Fibroblast of gingiva (primary cell): ENCODE data around the gene TSR3.

Experiments used
- DNase-seq: peaks from one replicate; pipeline ENCODE4 v3.0.0-alpha.2; 2011; ENCODE audit warnings: low read depth

TSR3 gene

DNA sequence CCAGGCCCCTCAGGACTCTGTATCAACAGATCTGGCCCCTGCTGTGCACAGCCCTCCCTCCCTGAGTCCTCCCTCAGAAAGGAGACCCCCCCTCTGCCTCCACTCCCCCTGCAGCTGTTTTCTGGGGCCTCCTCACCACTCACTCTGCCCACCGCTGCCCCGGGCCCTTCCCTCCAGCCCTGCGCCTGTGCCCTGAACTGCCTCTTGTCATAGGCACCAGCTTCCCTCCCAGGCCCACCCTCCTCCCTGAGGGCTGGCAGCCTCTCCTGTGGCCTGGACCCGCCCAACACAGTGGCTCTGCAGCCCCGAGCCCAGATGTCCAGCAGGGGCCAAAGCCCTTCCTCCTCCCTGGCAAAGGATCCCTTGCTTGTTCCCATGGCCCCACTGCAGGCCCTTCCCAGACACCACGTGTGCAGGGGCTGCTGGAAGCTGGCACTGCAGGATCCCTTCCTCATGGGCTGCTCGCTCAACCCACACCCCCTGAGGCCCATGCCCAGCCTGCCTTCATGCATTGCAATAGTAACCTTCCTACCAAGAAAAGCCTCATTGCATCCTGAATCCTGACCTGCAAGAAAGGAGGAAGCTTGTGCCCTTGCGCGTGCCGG, 25.8 kb upstream of the TSR3 start:
- no peak for DNase-seq

DNA sequence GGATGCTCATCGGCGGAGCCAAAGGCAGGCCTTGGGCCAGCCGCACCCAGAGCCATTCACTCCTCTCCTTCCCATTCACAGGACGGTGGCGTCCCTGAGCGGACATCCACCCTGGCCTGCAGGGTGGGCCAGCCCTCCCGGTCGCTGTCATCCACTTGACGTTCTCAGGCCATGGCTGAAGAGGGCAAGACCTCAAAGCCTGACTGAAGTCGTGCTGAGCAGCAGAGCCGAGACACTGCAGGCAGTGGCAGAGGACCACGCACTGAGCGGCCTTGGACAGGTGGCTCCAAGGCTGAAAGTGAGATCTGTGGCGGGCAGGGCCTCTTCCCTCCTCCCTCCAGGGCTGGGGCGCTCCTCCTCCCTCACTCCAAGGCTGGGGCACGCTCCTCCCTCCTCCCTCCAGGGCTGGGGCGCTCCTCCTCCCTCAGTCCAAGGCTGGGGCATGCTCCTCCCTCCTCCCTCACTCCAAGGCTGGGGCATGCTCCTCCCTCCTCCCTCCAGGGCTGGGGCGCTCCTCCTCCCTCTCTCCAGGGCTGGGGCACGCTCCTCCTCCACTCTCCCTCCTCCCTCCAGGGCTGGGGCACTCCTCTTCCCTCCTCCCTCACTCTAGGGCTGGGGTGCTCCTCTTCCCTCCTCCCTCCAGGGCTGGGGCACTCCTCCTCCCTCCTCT, 24.2 kb upstream of the TSR3 start:
- no peak for DNase-seq

DNA sequence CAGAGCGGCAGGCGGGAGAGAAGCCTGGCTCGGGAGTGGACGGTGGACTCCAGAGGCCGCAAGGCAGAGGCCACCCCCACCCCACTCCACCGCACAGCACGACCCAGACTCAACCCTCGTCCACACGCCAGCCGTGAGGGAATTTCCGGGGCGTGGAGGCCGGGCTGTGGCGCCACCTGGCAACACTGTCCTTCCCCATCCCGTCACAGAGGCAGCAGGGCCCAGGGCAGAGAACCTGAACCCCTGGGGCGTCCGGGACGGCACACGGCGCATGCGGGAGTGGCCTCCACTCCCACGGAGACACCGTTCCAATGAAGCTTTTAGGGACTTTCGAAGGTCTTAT, 23.6 kb upstream of the TSR3 start:
- no peak for DNase-seq

DNA sequence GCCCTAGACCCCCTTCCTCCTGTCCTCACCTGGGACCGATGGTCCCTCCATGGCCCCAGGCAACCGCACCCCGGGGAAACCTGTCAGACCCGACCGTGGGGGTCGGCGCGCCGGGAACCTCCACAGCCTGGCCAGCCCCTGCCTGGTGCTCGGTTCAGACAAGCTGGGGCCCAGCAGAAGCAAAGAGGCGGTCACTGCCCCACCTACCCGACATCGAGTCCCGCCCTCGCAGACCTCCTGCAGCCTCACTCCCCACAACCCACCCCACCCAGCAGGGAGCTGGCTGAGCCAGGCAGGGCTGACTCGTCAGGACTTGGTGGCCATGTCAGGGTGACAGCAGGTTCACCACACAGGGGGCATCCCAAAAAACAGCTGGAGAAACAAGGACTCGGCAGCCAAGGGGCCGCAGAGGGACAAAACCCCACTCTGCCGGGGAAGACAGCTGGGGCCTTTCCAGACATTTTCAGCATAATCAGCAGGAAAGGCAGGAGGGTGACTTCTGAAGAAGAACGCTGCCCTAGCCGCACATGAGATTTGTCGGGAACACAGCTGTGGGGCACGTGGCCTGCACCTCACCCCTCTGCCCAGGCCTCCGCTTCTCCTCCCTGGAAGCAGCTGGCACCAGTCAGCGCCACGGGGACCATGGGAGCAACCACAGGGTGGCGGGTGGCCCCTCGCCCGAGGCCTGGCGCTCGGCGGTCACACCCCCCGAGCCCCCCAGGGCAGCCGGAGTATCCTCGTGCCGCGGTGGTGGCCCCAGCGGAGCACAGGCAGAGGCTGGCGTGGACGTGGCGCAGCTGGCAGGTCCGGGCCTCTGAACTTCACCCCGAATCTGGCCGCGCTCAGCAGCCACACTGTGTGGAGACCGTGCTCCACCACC, 23.0 kb upstream of the TSR3 start:
- DNase-seq: no peak

DNA sequence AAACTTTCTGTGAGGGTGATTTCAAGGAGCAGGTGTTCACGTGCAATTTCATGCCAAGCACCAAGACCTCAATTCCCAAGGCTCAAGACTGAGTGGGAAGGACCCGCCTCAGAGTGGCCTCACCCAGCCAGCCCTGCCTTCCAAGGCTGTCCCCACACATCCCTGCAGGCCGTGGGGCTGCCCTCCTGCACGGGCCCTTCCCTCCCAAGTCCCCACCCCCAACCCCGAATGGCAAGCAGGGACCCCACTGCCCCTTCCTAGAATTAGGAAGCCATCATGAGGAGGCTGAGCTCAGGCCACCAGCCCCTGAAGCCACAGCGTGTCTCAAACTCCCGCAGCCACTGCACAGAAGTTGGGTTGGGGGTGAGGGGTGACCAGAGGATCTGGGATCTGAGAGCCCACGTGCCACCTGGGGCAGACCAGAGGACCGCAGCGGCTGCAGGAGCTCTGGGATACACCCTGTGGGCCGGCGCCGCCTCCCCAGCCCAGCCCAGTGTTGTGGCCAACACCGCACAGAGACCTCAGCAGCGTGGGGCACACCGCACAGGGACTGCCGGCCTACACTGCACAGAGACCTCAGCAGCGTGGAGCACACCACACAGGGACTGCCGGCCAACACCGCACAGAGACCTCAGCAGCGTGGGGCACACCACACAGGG, 20.7 kb upstream of the TSR3 start:
- DNase-seq: no peak

DNA sequence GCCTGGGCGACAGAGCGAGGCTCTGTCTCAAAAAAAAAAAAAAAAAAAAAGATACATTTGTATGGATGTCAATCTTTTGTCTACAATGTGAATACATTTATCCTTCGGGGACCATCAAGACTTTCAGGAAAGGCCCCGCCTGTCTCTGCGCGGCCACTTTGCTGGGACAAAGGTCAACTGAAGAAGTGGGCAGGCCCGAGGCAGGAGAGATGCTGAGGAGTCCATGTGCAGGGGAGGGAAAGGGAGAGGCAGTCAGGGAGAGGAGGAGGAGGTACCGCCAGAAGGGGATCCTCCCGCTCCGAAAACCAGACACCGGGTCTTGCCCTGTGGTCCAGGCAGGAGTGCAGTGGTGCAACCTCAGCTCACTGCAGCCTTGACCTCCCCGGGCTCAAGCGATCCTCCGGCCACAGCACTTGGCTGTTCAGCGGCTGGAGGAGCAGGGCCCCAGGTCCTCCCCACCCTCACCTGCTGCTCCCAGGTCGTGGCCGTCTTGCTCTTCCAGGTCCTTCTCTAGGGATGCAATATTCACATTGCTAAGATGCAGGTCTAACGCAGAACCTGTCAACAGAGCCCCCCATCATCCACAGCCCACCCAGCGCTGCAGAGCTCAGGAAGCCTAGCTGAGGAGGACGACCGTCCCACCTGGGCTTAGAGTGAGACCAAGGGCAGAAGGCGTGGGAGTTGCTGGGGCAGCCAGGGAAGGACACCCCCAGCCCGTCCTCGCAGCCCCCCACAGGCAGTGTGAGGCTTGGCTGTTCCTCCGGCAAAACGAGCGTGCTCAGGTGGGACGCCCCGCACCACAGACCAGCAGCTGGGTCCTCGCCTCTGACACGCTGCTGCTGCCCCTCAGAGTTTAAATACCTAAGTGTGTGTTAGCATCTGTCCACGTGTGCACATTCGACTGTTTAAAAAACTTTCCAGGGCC, 19.6 kb upstream of the TSR3 start:
- no peak for DNase-seq

DNA sequence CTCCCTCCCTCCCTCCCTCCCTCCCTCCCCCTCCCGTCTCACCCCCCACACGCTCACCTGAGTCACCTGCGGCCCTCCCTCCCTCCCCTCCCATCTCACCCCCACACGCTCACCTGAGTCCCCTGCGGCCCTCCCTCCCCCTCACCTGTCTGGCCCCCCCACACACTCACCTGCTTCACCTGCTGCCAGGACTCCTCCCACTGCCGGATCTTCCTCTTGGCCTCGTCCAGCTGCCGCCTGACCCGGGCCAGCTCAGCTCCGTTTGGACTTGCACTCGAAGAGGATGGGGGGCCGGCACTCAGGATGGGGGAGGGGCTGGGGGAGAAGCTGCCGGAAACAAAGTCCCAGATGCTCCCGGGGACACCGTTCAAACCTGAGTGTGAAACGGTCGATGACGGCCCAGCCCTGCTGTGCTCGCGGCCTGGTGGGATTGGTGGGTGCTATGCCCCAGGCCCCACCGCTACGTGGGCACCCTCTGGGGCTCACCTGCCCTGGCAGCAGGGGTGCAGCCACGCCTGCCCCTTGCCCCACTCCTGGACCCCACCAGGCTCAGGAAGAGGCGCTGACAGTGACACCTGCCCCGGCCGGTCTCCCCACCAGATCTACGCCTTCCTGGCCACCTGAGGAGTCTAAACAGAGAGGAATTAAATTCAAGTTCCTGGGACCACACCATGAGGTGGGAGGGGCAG, 16.0 kb upstream of the TSR3 start:
- no peak for DNase-seq

DNA sequence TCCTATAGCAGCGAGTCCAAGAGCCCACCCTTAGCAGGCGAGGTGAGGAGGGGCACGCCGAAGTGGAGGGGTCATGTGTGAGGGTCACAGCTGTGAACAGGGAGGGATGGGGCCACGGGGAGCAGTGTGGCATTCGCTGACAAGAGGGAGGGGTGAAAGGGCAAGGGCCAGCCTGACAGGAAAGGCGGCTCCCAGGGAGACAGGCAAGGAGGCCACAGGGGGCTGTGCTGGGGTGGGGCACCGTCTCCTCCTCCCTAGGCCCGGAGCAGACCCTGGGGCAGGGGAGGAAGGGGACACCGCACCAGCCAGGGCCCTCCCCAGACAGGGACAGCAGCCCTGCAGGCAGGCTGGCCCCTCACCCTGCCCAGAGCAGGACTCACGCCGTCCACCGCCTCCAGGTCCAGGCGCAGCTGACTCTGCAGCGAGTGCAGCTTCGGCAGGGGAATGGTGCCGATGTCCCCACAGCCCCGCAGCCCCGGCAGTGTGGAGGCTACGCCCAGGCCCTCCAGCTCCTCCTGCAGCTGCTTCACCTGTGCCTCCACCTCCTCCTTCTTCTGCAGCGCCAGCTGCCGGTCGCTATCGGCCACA, 15.1 kb upstream of the TSR3 start:
- no peak for DNase-seq

DNA sequence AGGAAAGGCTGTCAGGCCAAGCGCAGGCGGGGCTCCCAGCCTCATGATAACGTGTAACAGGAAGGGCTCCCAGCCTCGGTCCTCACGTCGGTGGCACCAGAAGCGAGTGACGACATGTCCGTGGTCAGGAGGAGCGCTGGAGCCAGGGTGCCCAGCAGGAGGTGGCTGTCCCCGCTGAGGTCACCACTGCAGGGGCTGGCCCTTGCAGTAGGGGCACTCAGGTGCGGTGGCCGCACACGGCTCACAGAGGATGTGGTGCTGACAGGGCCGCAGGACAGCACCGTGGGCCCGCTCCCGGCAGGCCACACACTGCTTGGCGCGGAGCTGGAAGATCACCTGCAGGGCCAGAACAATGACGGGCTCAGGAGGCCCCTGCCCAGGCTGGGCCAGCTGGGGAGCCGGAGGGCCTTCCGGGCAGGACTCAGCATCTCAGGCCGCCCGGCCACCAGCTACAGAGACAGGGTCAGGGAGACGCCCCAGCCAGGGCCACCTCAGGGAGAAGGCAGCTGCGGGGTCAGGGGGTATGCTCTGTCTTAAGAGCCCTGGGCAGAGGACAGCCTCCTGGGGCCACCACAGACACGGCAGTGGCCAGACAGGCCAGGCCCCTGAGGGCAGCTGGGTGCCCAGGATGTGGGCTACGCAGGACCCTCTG, 14.5 kb upstream of the TSR3 start:
- no peak for DNase-seq

DNA sequence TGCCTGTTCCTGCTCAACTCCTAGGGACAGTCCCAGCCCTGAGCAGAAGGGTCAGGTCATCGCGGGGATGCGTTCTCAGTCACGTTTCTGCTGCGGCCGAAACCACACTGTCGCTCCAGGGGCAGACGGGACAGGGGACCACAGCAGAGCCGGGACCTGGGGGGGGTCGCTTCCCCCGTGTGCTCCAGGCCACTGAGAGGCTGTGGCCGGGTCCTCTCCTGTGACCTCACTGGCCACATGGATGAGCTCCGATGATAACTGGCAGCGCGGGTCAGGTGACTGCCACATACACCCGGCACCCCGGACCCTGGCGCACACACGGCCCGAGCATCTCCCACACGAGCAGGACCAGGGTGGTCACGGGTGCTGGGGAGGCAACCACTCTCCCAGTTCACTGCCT, 12.8 kb upstream of the TSR3 start:
- no peak for DNase-seq

DNA sequence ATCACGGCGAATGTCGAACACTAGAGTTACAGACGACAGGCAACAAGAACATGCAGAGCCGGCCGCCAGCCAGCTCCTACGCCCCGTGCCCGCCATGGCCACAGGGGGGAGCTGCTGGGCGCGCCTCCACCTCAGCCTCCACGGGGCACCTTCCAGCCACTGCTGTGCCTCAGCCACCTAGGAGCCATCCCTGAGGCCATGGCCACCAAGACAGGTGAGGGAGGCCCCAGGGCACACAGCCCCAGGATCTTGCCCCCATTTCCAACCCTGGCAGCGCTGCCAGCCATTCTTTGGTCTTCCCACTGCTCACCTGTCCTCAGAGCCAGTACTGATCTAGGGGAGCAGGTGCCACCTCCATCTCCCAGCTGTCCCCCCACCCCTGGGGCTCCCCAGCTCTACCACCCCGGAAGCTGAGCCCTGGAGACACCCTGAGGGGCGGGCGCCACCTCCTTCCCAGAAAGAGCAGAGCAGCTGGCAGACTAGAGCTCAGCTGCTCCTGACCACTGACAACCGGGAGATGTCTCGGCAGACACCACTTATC, 11.9 kb upstream of the TSR3 start:
- peak; percentile 27 for DNase-seq

DNA sequence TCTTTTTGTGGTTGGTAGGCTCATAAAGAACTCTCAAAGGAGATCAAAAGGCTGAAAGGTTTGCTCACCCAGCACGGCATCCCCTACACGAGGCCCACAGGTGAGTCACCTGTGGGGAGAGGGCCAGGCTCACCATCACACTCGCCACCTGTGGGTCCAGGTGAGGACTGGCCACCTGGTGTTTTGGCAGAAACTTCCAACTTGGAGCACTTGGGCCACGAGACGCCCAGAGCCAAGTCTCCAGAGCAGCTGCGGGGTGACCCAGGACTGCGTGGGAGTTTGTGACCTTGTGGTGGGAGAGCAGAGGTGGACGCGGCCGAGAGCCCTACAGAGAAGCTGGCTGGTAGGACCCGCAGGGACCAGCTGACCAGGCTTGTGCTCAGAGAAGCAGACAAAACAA, 11.1 kb upstream of the TSR3 start:
- DNase-seq: no peak

DNA sequence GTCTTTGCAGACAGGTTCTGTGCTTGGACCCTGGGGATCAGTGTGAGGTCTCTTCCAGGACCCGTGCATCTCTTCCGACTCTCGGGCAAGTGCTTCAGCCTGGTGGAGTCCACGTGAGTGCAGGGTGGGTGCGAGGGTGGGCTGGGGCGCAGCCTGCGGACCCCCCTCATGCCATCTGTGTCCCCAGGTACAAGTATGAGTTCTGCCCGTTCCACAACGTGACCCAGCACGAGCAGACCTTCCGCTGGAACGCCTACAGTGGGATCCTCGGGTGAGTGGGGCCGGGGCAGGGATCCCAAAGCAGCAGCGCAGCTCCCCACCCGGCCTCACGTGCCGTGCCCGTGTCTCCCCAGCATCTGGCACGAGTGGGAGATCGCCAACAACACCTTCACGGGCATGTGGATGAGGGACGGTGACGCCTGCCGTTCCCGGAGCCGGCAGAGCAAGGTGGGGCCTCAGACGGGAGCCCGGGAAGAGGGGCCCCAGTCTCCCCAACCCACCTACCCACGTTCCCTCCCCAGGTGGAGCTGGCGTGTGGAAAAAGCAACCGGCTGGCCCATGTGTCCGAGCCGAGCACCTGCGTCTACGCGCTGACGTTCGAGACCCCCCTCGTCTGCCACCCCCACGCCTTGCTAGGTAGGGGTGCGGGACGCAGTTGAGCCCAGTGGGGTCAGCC, 10.1 kb upstream of the TSR3 start:
- no peak for DNase-seq

DNA sequence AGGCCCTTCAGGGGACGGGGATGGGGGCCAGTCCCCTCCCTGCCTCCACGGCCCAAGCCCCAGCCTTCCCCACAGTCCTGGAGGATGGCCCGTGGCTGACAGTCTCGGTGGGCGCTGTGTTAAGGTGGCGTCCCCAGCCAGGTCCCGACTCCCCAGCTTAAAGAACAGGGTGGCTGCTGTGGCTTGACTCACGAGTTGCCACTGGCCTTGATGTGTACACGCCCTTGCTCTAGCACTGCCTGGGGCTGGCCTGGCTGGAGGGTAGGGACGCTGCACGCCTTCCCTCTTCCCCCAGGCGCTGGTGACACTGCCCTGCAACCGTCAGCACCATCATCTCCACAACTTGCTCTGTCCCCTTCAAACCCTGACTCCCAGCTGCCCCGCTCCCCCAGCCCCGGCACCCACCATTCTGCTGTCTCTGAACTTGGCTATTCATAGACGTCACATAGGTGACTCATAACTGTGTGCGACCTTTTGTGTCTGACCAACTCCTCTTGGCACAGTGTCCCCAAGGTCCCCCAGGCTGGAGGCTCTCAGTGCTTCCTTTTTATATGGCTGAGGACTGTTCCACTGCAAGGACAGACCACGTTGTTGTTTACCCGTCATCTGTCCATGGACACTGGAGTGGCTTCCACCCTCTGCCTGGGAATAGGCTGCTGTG, 6.4 kb upstream of the TSR3 start:
- no peak for DNase-seq

DNA sequence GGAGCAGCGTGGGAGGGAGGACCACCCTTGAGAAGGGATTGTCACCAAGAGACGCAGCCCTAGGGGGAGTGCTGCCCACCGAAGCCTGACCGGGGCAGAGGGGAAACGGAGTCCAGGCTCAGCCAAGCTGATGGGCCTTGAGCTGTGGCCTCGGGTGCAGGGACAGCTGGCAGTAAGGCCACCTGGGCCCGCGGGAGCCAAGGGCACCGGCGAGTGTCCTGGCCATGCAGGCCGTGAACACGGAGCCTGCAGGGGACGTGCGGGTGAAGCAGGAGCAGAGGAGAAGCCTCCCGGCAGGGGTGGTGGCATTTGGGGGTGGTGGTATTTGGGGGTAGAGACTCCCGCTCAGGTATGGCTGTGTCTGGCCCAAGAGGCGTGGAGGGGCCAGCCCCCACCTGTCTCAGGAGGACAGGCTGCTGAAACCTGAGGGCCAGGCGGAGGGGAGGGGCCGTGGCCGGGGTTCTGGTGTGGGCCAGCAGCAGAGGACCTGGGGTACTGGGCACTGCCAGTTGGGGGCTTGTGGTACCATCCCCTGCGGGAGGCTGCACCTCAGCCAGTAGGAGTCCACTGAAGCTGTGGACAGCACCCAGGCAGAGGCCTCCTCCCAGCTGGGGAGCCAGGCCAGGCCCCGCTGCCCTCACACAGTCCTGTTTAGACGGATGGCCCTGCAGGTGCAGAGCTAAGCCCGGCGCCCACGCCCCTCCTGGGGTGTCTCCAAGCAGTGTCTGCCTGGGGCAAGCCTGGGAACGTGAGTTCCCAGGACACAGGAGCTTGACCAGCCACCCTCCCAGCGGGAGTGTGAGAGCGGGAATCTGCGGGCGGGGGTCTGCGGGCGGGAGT, 4.6 kb upstream of the TSR3 start:
- no peak for DNase-seq

DNA sequence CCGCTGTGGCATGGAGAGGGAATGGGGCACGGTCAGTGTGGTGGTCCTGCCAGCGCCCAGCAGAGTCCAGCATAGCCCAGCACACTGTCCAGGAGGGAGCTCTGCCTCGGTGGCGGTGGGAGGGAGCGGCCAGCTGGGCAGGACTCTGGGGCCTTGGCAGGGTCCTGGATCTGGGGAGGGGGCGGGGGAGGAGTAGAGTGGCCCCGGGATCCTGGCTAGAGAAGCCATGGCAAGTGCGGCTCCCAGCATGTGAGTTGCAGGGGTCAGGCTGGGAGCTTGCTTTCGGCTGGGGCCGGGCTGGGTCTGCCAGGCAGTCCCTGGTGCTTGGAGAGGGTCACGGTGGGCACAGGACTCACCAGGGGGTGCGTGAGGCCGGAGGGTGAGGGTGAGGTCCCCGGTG, 3.9 kb upstream of the TSR3 start:
- DNase-seq: no peak

DNA sequence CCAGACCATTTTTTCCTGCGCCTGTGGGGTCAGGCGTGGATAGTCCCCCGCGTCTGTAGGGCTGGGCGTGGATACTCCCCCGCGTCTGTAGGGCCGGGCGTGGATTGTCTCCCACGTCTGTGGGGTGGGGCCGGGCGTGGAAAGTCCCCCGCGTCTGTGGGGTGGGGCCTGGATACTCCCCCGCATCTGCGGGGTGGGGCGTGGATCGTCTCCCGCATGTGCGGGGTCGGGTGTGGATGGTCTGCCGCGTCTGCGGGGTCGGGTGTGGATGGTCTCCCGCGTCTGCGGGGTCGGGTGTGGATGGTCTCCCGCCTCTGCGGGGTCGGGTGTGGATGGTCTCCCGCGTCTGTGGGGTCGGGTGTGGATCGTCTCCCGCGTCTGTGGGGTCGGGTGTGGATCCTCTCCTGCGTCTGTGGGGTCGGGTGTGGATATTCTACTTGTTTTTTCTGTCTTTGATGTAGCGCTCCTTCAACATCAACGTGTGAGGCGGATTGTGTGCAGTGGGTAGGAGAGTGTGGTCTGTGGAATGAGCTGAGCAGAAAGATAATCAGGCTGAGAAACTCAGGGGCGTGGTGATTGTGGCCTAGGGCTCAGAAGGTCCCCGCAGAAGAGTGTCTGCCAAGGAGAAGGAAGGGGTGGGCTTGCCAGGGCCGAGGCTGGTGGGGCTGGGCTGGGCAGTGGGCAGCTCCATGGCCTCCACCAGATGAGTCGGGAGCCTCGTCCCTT, 3.3 kb upstream of the TSR3 start:
- DNase-seq: no peak
